H1 (cell line): ENCODE measurements around the gene PLD2. TPM values are rescaled to one million over a fixed set of nuclear protein-coding genes. Genes with fewer than 3 reads are reported as not detected.

Source experiments
- BACH1 ChIP-seq: IDR thresholded peaks from 2 replicates; pipeline ENCODE4 v1.6.1; 2012; ENCODE audit warnings: low read length, improper control_type of control experiment
- CBX8 ChIP-seq: fragments of 300-800, 300-1000 bp; sonication (generic); IDR thresholded peaks from 2 replicates; pipeline ENCODE4 v1.7.1; 2016; ENCODE audit warnings: low read depth, low read length, borderline replicate concordance
- EGR1 ChIP-seq: IDR thresholded peaks from 2 replicates; pipeline ENCODE4 v1.6.1; 2011; ENCODE audit warnings: low read depth, low read length, borderline replicate concordance
- EP300 ChIP-seq, 2 experiments: IDR thresholded peaks; 1 replicate in 1 of 2; 2 replicates in 1 of 2; pipeline ENCODE4 v1.6.1; 2011 to 2012; ENCODE audit warnings: low read depth in 2 of 2, low read length in 2 of 2, mild to moderate bottlenecking in 2 of 2, borderline replicate concordance in 1 of 2, inconsistent platforms in 1 of 2, moderate library complexity in 1 of 2
- KDM5A ChIP-seq: fragments of 200-600 bp; IDR thresholded peaks from 2 replicates; pipeline ENCODE4 v1.7.1; 2012; ENCODE audit warnings: mild to moderate bottlenecking, low read length, inconsistent platforms, mixed read lengths
- MAX ChIP-seq: IDR thresholded peaks from 2 replicates; pipeline ENCODE4 v1.6.1; 2012; ENCODE audit warnings: inconsistent platforms
- NANOG ChIP-seq: IDR thresholded peaks from 2 replicates; pipeline ENCODE4 v1.6.1; 2011; ENCODE audit warnings: low read length, low read depth, mild to moderate bottlenecking, inconsistent platforms; ENCODE audit not compliant: insufficient read depth, poor library complexity, severe bottlenecking
- SUZ12 ChIP-seq: fragments of 200-600 bp; sonication (generic); IDR thresholded peaks from 2 replicates; pipeline ENCODE4 v1.6.1; 2012; ENCODE audit warnings: mild to moderate bottlenecking, inconsistent platforms, low read length, moderate library complexity, mixed read lengths
- polyA plus RNA-seq, 7 experiments: library from polyadenylated mRNA; depleted of rRNA in 3 of 7; stranded (reverse) in 5 of 7; unstranded in 2 of 7; fragments of >200 nt in 5 of 7; fragments of 200-250 nt in 2 of 7; gene quantifications; 1 replicate in 5 of 7; 2 replicates in 1 of 7; 4 replicates in 1 of 7; pipeline versions ENCODE4 v1.2.1 to v1.2.3, GENCODE V29; 2011 to 2013; ENCODE audit warnings: missing spikeins in 2 of 7, mixed read lengths in 2 of 7
- total RNA-seq: library from RNA; stranded (reverse); fragmentation: NEBNext Ultra II Directional; extraction: Animal tissue kit (Norgen Biotek cat#: 25700); gene quantifications from 2 replicates; pipeline ENCODE4 v1.2.1, GENCODE V29; 2021

PLD2 gene
- total and polyA plus RNA-seq, 2 of the 8 experiments (the other 6 are each of a cell fraction or from before 2014, with no cell fraction given): 44.3 to 48.4 TPM

DNA sequence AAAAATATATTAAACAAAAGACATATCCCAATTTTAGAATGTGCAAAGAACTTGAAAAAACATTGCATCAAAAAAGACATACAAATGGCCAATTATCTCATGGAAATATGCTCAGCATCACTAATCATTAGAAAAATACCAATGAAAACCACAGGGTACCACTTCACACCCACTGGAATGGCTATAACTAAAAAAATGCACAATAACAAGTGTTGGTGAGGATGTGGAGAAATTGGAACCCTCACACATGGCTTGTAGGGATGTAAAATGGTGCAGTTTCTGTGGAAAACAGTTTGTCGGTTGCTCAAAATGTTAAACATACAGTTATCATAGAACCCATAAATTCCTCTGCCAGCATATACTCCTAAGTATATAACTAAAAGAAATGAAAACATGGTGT lies 11.8 kb upstream of the PLD2 start (continued):
- TF ChIP-seq EP300 (IDR thresholded peaks at IDR 0.05; ENCODE audit: borderline replicate concordance in 1 of 2, low read depth in 2 of 2, low read length in 2 of 2) (no peak), KDM5A (no peak), SUZ12 (no peak), NANOG (no peak), BACH1 (no peak), CBX8 (no peak), EGR1 (no peak), MAX (no peak)
